Liver (tissue), 9 donors: Measurements from ENCODE around the gene LDLR. TPM values are rescaled to one million over a fixed set of nuclear protein-coding genes. Genes with fewer than 3 reads are reported as not detected.

Source experiments
- DNase-seq: peaks from one replicate; pipeline ENCODE4 v3.0.0-alpha.2; 2017; ENCODE audit warnings: low spot score
- H3K27ac ChIP-seq, 2 donors: one replicate each; pipeline ENCODE4 v1.7.0; 2013; ENCODE audit warnings: inconsistent platforms in 2 of 2, low read length in 2 of 2, control low read depth in 1 of 2, low read depth in 1 of 2, mild to moderate bottlenecking in 1 of 2
- H3K27me3 ChIP-seq, 4 donors: one replicate each; pipeline versions ENCODE4 v1.6.1 to v1.7.0; 2013; ENCODE audit warnings: low read length in 3 of 4, inconsistent platforms in 1 of 4, mild to moderate bottlenecking in 1 of 4, moderate library complexity in 1 of 4; ENCODE audit not compliant: control insufficient read depth in 4 of 4, insufficient read depth in 4 of 4
- H3K36me3 ChIP-seq, 4 donors: one replicate each; pipeline versions ENCODE4 v1.6.1 to v1.7.0; 2013; ENCODE audit warnings: low read length in 3 of 4, mild to moderate bottlenecking in 3 of 4, low read depth in 1 of 4, moderate library complexity in 1 of 4; ENCODE audit not compliant: control insufficient read depth in 4 of 4, insufficient read depth in 3 of 4
- H3K4me1 ChIP-seq, 4 donors: one replicate each; pipeline versions ENCODE4 v1.6.1 to v1.7.0; 2013; ENCODE audit warnings: low read length in 3 of 4, mild to moderate bottlenecking in 3 of 4, moderate library complexity in 1 of 4; ENCODE audit not compliant: control insufficient read depth in 4 of 4, insufficient read depth in 4 of 4
- H3K4me3 ChIP-seq, 3 donors: one replicate each; pipeline versions ENCODE4 v1.6.1 to v1.7.0; 2013; ENCODE audit warnings: low read length in 3 of 3, control low read depth in 1 of 3, low read depth in 1 of 3, mild to moderate bottlenecking in 1 of 3
- H3K9ac ChIP-seq, 2 donors: one replicate each; pipeline ENCODE4 v1.7.0; 2013; ENCODE audit warnings: low read length in 2 of 2, mild to moderate bottlenecking in 2 of 2, moderate library complexity in 2 of 2, control low read depth in 1 of 2, low read depth in 1 of 2
- H3K9me3 ChIP-seq, 4 donors: one replicate each; pipeline versions ENCODE4 v1.6.1 to v1.7.0; 2013; ENCODE audit warnings: low read length in 3 of 4; ENCODE audit not compliant: control insufficient read depth in 4 of 4
- EGR1 ChIP-seq, 2 donors: IDR thresholded peaks; 2 replicates each; pipeline ENCODE4 v1.6.1; 2016 to 2018; ENCODE audit warnings: antibody characterized with exemption in 2 of 2, low read depth in 2 of 2
- FOXA1 ChIP-seq: IDR thresholded peaks from 2 replicates; pipeline ENCODE4 v1.6.1; 2016; ENCODE audit warnings: antibody characterized with exemption
- FOXA2 ChIP-seq: IDR thresholded peaks from 2 replicates; pipeline ENCODE4 v1.6.1; 2016; ENCODE audit warnings: antibody characterized with exemption
- GABPA ChIP-seq, 2 donors: IDR thresholded peaks in 1 of 2; conservative IDR thresholded peaks in 1 of 2; 2 replicates each; pipeline ENCODE4 v1.6.1; 2016; ENCODE audit warnings: antibody characterized with exemption in 2 of 2, mild to moderate bottlenecking in 1 of 2, moderate library complexity in 1 of 2
- HNF4G ChIP-seq: IDR thresholded peaks from 2 replicates; pipeline ENCODE4 v1.6.1; 2016; ENCODE audit warnings: antibody characterized with exemption
- JUND ChIP-seq, 2 donors: IDR thresholded peaks; 2 replicates each; pipeline ENCODE4 v1.6.1; 2016; ENCODE audit warnings: antibody characterized with exemption in 2 of 2
- NR2F2 ChIP-seq: IDR thresholded peaks from 2 replicates; pipeline ENCODE4 v1.6.1; 2016; ENCODE audit warnings: antibody characterized with exemption
- RXRA ChIP-seq, 2 donors: IDR thresholded peaks; 2 replicates each; pipeline ENCODE4 v1.6.1; 2017 to 2018; ENCODE audit warnings: antibody characterized with exemption in 2 of 2, mild to moderate bottlenecking in 1 of 2
- SP1 ChIP-seq: IDR thresholded peaks from 2 replicates; pipeline ENCODE4 v1.6.1; 2018; ENCODE audit warnings: antibody characterized with exemption, mild to moderate bottlenecking
- TAF1 ChIP-seq: conservative IDR thresholded peaks from 2 replicates; pipeline ENCODE4 v1.6.1; 2016; ENCODE audit warnings: antibody characterized with exemption, mild to moderate bottlenecking
- YY1 ChIP-seq: IDR thresholded peaks from 2 replicates; pipeline ENCODE4 v1.6.1; 2016; ENCODE audit warnings: antibody characterized with exemption, mild to moderate bottlenecking
- WGBS: extraction: QIAGEN DNeasy Blood & Tissue Kit; methylation state at CpG from one replicate; pipeline ENCODE4 v1.1.7; 2013; 5-methylcytosine and 5-hydroxymethylcytosine counted together
- polyA plus RNA-seq, 2 donors: library from polyadenylated mRNA; stranded (reverse) in 1 of 2; unstranded in 1 of 2; fragments of 200-250 nt in 1 of 2; fragments of >200 nt in 1 of 2; fragmentation: Nextera tagmentation in 1 of 2; extraction: Ambion mirVana in 1 of 2; gene quantifications; one replicate each; pipeline versions ENCODE4 v1.2.1 to v1.2.3, GENCODE V29; 2013 to 2015
- total RNA-seq, 2 donors: library from RNA; depleted of rRNA; stranded (reverse); fragments of >200 nt; gene quantifications; one replicate each; pipeline ENCODE4 v1.2.3, GENCODE V29; 2014
- TF ChIP-seq, protein P1 (sequence below): IDR thresholded peaks from 2 replicates; pipeline ENCODE4 v1.6.1; 2016; ENCODE audit warnings: antibody characterized with exemption, mild to moderate bottlenecking
- TF ChIP-seq, protein P2 (sequence below): IDR thresholded peaks from 2 replicates; pipeline ENCODE4 v1.6.1; 2016; ENCODE audit warnings: antibody characterized with exemption
- TF ChIP-seq, protein P3 (sequence below): fragments of 150-350 bp; IDR thresholded peaks from 2 replicates; pipeline ENCODE4 v1.5.1; 2017; ENCODE audit warnings: improper control_type of control experiment, low read depth, low read length; ENCODE audit not compliant: missing input control
- TF ChIP-seq, protein P4 (sequence below): IDR thresholded peaks from 2 replicates; pipeline ENCODE4 v1.6.1; 2016; ENCODE audit warnings: antibody characterized with exemption
- TF ChIP-seq, protein P5 (sequence below): IDR thresholded peaks from 2 replicates; pipeline ENCODE4 v1.6.1; 2016; ENCODE audit warnings: antibody characterized with exemption
- donor health status: healthy.
- donor health status: healthy.
- donor health status: healthy.
- donor health status: healthy.
- donor health status: healthy.

The LDLR gene
- total and polyA plus RNA-seq, 4 donors: 17.3 to 141 (median 63.9) TPM

DNA sequence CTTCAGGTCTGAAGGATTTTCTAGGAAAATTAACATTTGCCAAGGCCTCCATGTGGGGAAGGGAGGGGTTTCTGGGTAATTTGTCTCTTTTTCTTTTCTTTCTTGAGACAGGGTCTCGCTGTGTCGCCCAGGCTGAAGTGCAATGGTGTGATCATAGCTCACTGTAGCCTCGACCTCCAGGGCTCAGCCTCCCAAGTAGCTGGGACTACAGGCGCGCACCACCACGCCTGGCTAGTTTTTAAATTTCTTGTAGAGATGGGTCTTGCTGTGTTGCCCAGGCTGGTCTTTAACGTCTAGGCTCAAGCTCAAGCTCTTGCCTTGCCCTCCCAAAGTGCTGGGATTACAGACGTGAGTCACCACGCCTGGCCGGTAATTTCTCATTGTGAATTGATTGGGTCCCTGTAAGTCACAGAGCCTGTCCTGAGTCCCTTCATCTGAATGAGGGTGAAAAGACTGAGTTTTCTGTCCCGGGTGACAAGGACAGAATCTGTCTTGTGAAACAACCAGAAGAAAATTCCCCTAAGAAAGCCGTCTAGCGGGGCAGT, 76.3 kb downstream of the LDLR start:
- TF ChIP-seq YY1: no peak
- TF ChIP-seq FOXA2: no peak
- TF ChIP-seq, protein P1, sequence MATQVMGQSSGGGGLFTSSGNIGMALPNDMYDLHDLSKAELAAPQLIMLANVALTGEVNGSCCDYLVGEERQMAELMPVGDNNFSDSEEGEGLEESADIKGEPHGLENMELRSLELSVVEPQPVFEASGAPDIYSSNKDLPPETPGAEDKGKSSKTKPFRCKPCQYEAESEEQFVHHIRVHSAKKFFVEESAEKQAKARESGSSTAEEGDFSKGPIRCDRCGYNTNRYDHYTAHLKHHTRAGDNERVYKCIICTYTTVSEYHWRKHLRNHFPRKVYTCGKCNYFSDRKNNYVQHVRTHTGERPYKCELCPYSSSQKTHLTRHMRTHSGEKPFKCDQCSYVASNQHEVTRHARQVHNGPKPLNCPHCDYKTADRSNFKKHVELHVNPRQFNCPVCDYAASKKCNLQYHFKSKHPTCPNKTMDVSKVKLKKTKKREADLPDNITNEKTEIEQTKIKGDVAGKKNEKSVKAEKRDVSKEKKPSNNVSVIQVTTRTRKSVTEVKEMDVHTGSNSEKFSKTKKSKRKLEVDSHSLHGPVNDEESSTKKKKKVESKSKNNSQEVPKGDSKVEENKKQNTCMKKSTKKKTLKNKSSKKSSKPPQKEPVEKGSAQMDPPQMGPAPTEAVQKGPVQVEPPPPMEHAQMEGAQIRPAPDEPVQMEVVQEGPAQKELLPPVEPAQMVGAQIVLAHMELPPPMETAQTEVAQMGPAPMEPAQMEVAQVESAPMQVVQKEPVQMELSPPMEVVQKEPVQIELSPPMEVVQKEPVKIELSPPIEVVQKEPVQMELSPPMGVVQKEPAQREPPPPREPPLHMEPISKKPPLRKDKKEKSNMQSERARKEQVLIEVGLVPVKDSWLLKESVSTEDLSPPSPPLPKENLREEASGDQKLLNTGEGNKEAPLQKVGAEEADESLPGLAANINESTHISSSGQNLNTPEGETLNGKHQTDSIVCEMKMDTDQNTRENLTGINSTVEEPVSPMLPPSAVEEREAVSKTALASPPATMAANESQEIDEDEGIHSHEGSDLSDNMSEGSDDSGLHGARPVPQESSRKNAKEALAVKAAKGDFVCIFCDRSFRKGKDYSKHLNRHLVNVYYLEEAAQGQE: no peak
- TF ChIP-seq, protein P2, sequence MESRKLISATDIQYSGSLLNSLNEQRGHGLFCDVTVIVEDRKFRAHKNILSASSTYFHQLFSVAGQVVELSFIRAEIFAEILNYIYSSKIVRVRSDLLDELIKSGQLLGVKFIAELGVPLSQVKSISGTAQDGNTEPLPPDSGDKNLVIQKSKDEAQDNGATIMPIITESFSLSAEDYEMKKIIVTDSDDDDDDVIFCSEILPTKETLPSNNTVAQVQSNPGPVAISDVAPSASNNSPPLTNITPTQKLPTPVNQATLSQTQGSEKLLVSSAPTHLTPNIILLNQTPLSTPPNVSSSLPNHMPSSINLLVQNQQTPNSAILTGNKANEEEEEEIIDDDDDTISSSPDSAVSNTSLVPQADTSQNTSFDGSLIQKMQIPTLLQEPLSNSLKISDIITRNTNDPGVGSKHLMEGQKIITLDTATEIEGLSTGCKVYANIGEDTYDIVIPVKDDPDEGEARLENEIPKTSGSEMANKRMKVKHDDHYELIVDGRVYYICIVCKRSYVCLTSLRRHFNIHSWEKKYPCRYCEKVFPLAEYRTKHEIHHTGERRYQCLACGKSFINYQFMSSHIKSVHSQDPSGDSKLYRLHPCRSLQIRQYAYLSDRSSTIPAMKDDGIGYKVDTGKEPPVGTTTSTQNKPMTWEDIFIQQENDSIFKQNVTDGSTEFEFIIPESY: no peak
- no peak for TF ChIP-seq HNF4G
- TF ChIP-seq NR2F2: no peak
- TF ChIP-seq TAF1: no peak
- no peak for TF ChIP-seq GABPA (IDR thresholded peaks at IDR 0.05 in 1 of 2, conservative IDR thresholded peaks at IDR 0.05 in 1 of 2)
- no peak overlapping the region for H3K9ac ChIP-seq
- H3K27ac ChIP-seq: peak overlapping the region; percentile 42 to 79
- H3K36me3 ChIP-seq: peaks cover 5 to 15% (median 9%) of the 10 kb centered on the region in 4 donors
- no peak for DNase-seq
- H3K27me3 ChIP-seq: no peaks in the 10 kb centered on the region
- H3K4me3 ChIP-seq: no peak overlapping the region
- 86% methylated on average over 13 of the region's 13 CpGs for WGBS
- H3K9me3 ChIP-seq: no peaks in the 10 kb centered on the region
- peaks cover 0 to 22% (median 5%) of the 10 kb centered on the region in 4 donors for H3K4me1 ChIP-seq

DNA sequence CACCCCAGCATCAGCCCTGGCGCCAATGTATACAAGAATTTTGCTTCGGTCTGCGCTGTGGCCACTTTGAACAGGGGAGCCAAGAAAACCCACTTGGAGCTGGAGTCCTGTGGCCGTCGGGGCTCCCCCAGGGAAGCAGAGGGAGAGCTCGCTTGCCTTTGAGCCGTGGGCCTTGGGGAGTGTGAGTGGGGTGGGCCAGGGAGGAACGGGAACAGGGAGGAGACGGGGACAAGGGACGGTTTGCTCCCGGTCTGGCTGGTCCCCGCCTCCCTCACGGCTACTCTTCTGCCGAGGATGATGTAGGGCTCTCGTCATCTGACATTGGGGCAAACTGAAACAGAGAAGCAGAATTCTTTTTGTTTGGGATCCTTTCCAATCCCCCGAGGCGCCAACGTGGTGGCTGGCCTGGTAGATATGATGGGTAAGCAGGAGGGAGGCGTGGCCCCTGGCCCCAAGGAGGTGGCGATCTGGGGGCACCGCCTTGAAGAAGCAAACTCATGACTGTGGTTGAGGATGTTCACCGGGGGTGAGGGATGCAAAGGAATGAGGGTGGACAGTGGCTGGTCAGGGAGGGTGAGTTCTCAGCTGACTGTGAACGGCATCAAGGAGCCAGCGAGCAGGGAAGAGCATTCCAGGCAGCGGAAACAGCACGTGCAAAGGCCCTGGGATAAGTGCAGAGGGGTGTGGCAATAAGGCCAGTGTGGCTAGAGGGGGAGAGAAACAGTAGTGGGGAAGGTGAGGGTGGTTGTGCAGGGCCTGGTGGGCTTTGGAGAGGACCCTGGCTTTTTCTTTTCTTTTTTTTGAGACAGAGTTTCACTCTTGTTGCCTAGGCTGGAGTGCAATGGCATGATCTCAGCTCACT, 77.2 kb downstream of the LDLR start:
- Histone ChIP-seq H3K27ac (peak overlapping the region; percentile 23 to 79), H3K36me3 (peaks cover 5 to 15% (median 9%) of the 10 kb centered on the region in 4 donors)
- TF ChIP-seq SP1 (no peak), NR2F2 (no peak), RXRA (IDR thresholded peaks at IDR 0.05) (no peak), TAF1 (no peak), JUND (IDR thresholded peaks at IDR 0.05) (no peak), EGR1 (IDR thresholded peaks at IDR 0.05; ENCODE audit: low read depth in 2 of 2) (no peak), FOXA1 (no peak), HNF4G (no peak), FOXA2 (no peak)
- TF ChIP-seq, protein P3, sequence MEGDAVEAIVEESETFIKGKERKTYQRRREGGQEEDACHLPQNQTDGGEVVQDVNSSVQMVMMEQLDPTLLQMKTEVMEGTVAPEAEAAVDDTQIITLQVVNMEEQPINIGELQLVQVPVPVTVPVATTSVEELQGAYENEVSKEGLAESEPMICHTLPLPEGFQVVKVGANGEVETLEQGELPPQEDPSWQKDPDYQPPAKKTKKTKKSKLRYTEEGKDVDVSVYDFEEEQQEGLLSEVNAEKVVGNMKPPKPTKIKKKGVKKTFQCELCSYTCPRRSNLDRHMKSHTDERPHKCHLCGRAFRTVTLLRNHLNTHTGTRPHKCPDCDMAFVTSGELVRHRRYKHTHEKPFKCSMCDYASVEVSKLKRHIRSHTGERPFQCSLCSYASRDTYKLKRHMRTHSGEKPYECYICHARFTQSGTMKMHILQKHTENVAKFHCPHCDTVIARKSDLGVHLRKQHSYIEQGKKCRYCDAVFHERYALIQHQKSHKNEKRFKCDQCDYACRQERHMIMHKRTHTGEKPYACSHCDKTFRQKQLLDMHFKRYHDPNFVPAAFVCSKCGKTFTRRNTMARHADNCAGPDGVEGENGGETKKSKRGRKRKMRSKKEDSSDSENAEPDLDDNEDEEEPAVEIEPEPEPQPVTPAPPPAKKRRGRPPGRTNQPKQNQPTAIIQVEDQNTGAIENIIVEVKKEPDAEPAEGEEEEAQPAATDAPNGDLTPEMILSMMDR: no peak
- TF ChIP-seq, protein P4, sequence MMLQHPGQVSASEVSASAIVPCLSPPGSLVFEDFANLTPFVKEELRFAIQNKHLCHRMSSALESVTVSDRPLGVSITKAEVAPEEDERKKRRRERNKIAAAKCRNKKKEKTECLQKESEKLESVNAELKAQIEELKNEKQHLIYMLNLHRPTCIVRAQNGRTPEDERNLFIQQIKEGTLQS: no peak
- TF ChIP-seq, protein P5, sequence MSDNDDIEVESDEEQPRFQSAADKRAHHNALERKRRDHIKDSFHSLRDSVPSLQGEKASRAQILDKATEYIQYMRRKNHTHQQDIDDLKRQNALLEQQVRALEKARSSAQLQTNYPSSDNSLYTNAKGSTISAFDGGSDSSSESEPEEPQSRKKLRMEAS: no peak
- TF ChIP-seq, protein P1: no peak
- TF ChIP-seq, protein P2: no peak

More for the DNA sequence above, 77.2 kb downstream of the LDLR start:
- H3K27me3 ChIP-seq: no peaks in the 10 kb centered on the region
- no peak overlapping the region for H3K9ac ChIP-seq
- H3K4me1 ChIP-seq: peaks cover 0 to 24% (median 12%) of the 10 kb centered on the region in 4 donors
- no peak overlapping the region for H3K4me3 ChIP-seq
- no peak for DNase-seq
- 86% methylated on average over 26 of the region's 26 CpGs for WGBS
- H3K9me3 ChIP-seq: no peaks in the 10 kb centered on the region
